Esophagus muscularis mucosa (tissue), 4 donors: Measurements from ENCODE around the gene RND3.

Experiments used
- EP300 ChIP-seq: sonication (generic); formaldehyde crosslinking; IDR thresholded peaks from one replicate; pipeline ENCODE4 v1.6.1; 2017; ENCODE audit warnings: antibody characterized with exemption
- POLR2A ChIP-seq: fragments of 450-650 bp; IDR thresholded peaks from one replicate; pipeline ENCODE4 v1.6.1; 2017; ENCODE audit warnings: antibody characterized with exemption, moderate library complexity, mild to moderate bottlenecking, low read depth
- POLR2AphosphoS5 ChIP-seq, 2 donors: sonication (generic); formaldehyde crosslinking; IDR thresholded peaks; one replicate each; pipeline ENCODE4 v1.6.1; 2017; ENCODE audit warnings: antibody characterized with exemption in 2 of 2
- TF ChIP-seq, protein P1 (sequence below), 3 experiments: fragments of 200-600 bp in 2 of 3; fragments of 450-650 bp in 1 of 3; sonication (generic) in 2 of 3; IDR thresholded peaks; one replicate each; pipeline ENCODE4 v1.5.1; 2017 to 2019; ENCODE audit warnings: antibody characterized with exemption in 3 of 3, mild to moderate bottlenecking in 2 of 3, moderate library complexity in 1 of 3

DNA sequence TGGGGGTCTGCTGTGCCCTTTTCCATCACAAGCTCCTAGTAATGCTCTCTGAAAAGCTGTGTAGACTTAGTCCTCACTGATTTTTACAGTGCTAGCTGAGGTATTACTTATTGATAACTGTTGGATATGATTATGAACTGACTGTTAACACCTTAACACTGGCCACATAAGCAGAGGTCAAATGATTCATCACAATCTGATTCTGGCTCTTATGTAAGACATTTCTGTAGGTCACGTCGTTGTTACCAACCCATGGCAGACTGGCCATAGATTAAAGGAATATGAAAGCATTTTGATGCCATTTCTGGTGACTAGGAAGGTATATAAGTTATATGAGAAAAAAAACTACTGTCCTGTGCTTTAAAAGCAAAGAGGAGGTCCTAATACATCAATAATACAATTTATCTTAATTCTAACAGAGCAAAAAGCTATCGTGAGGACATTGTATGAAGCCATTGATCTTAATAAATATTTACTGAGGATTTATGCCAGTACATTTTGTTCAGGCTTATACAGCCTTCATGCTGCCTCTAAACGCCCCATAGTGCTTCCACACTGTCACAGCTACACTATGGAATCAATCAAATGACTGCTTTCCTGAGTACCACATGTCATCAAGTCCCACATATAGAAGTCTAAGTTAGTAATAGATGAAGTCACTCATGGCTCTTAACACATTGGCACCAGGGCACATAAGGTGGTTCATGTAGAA is 6.9 kb upstream of the RND3 start:
- TF ChIP-seq, protein P1, sequence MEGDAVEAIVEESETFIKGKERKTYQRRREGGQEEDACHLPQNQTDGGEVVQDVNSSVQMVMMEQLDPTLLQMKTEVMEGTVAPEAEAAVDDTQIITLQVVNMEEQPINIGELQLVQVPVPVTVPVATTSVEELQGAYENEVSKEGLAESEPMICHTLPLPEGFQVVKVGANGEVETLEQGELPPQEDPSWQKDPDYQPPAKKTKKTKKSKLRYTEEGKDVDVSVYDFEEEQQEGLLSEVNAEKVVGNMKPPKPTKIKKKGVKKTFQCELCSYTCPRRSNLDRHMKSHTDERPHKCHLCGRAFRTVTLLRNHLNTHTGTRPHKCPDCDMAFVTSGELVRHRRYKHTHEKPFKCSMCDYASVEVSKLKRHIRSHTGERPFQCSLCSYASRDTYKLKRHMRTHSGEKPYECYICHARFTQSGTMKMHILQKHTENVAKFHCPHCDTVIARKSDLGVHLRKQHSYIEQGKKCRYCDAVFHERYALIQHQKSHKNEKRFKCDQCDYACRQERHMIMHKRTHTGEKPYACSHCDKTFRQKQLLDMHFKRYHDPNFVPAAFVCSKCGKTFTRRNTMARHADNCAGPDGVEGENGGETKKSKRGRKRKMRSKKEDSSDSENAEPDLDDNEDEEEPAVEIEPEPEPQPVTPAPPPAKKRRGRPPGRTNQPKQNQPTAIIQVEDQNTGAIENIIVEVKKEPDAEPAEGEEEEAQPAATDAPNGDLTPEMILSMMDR (IDR thresholded peaks at IDR 0.05) = no peak
- TF ChIP-seq POLR2A = no peak
- no peak for TF ChIP-seq EP300
- TF ChIP-seq POLR2AphosphoS5 (IDR thresholded peaks at IDR 0.05) = no peak
